ENCODE data around the gene CCR3. TPM values are rescaled to one million over a fixed set of nuclear protein-coding genes. Genes with fewer than 3 reads are reported as not detected.

CCR3 gene
- total RNA-seq, 1 experiment from 2014 or later = 0.29 TPM

DNA sequence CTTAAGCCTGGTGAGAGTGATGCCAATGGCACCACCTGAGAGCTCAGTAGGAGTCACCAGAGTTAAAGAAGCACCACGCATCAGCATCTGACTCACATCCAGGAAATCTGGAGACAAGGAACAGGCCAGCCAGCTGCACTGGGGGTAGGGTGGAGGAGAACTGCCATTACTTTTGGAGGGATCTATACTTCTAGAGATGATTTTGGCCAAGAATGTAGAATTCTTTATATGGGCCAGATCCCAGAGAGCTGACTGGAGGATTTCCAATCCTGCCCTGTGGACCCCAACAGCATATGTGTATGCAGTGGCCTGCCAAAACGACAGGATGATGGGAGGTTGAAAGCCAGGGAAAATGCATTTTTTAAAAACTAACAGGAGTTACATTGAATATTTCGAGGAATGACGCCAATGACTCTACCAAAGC, 29.8 kb downstream of the CCR3 start:
- DNase-seq (ENCODE audit: low spot score) = no peak

DNA sequence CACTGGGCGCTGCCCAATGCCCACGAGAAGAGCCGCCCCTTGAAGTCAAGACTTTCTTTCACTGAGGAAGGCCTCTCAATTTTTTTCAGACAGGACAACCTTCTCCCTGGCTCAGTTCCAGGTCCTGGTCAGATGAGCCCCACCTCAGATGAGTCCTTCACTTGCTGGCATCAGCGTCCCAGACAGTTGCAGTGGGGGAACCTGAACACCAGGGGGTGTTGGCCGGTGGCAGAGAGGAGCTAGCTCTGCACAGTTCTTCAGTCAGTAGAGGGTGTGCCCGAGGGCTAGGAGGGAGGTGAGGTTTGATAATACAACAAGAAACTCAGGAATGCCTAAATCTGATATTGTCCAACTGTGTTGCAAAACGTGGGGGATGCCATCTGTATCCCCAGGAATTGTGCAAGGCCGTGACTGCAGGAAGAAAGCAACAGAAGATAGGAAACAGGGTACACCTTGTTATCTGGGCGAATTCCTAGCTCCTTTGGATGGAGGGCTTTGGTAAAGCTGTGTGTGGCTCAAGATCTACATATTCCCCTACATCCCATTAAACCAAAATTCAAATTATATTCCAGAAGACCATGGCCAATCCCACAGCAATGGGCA, 34.3 kb downstream of the CCR3 start:
- DNase-seq (ENCODE audit: low spot score) = peak; percentile 21

- no peak for DNase-seq (ENCODE audit: low spot score)
Measured at GRCh38 chr3:46277476-46277875, 35.2 kb downstream of the CCR3 start.

DNA sequence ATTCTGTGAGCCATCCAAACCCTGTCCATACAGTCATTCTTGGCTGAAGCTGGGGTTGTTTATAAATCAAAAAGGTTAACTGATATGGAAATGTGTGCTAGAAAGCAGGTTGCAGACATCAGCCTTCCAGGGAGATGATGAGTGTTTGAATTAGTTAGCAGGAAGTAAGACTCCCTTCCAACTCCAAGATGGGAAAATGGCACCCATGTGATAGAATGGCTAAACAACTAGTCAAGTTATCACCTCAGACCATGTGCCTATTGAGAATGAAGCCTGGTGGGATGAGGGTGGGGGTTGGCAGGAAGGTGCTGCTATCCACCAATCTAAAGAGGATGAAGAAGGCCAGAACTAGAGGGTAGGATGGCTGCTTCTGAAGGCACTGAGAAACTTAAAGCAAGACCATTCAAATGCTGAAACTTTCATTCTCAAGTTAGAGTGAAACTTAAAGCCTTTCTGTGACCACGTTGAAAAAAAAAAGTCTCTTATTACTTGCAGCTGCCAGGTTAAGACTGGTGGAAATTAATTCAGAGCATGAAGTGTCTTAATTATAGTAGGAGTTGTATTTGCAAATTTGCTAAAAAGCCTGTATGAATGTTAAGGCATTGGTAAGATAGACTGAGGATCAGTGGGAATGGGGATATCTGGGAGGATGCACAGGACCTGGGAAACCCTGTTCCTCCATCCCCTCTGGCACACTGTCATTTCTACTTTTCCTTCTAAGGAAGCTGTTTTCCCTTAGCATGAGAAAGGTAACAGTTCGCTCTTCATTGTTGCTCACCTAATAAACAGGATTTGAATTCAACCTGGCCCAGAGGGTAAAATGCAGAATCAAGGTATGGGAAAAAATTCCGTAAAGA, 36.8 kb downstream of the CCR3 start:
- DNase-seq (ENCODE audit: low spot score) = no peak

DNA sequence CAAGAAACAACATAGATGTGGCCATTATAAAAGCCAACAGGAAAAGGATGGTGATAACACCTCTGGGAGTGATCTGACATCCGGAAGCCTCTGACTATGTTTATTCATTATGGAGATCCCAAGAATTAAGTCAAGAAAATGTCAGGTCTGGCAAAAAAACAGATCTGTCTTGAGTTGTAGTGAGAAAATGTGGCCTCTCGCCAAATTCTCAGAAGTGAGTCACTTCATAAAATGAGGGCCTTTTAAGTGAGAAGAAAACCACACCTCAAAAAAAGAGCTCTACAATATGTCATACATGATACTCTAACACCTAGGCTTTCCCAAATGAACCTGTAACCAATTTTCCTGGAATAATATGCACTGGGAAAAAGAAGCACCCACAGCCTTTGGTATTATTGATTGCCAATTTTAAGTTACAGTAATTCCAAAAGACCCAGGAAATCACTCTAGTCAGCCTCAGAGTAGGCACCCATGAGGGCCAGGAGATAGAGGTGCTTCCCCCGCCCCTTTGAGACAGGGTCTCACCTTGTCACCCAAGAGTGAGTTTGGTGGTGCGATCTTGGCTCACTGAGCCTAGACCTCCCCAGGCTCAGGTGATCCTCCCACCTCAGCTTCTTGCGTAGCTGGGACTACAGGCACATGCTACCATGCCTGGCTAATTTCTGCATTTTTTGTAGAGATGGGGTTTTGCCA, 38.0 kb downstream of the CCR3 start:
- peak; percentile 25 for DNase-seq (ENCODE audit: low spot score)

DNA sequence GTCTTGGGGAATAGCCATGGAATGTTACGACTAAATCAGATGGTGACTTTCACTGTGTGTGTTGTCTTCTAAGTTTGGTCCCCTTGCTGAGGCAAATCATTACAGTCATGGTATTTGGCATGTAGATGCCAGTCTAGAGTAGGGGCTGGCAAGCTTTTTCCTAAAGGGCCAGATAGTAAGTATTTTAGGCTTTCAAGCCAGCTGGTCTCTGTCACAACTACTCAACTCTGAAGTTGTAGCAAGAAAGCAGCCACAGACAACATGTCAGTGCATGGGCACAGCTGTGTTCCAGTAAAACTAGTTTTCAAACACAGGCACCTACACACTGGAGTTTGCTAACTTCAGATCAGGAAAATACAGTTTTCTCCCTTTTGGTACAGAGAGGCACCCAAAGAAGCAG, 39.3 kb downstream of the CCR3 start:
- DNase-seq (ENCODE audit: low spot score) = no peak

- no peak for DNase-seq (ENCODE audit: low spot score)
Measured at GRCh38 chr3:46282041-46282440, 39.8 kb downstream of the CCR3 start.

GRCh38 chr3:46282696-46283095, 40.4 kb downstream of the CCR3 start:
- DNase-seq (ENCODE audit: low spot score) = no peak

DNA sequence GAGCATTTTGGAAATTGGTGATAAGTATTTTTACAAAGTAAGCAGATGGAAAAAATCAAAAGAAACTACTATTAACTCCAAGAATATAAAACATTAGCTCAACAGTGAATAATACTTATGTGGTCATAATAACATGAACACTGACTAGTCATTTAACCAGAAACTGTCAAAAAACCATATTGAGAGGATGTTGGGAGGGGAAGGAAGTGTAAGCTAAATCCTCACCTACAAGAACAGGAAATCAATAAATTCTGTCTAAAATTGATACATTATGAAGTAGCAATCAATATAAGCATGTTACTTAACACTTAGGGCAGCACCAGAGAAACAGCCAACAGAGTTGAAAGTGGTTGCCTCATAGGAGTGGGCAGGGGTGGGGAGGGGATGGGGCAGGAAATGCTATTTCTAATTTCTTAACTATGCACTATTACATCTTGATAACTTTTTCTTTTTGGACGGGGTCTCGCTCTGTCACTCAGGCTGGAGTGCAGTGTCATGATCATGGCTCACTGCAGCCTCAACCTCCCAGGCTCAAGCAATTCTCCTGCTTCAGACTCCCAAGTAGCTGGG, 41.7 kb downstream of the CCR3 start:
- no peak for DNase-seq (ENCODE audit: low spot score)

DNA sequence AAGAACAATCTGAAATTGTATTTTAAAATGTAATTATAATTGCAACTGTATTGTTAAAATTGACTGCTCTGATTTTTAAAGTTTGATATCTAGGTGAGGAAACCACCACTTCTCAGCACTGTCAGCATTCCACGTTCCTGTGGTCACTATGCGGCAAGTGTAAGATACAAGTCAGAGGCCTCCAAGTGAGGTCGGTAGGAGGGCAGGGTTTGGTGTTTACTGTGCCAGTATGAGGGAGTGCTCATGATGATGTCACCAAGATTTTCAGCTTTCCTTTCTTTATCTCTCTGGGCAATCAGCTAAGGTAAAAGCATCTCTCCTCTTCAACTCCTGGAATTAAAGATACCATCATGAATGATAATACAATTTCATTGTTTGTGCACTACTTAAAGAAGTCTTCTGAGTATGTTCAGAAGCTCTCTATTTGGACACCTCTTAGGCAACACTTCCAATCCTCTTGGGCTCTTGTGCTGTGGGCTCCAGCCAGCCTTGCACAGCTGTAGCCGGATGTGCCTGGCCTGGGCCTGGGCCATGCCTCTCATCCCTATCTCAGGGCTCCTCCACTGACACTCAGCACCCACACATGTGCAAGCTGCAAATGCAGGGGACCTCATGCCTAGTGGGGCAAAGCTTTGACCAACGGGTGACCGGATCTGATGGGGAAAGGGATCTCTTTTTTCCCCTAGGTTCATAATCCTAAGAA, 42.9 kb downstream of the CCR3 start:
- no peak for DNase-seq (ENCODE audit: low spot score)

DNA sequence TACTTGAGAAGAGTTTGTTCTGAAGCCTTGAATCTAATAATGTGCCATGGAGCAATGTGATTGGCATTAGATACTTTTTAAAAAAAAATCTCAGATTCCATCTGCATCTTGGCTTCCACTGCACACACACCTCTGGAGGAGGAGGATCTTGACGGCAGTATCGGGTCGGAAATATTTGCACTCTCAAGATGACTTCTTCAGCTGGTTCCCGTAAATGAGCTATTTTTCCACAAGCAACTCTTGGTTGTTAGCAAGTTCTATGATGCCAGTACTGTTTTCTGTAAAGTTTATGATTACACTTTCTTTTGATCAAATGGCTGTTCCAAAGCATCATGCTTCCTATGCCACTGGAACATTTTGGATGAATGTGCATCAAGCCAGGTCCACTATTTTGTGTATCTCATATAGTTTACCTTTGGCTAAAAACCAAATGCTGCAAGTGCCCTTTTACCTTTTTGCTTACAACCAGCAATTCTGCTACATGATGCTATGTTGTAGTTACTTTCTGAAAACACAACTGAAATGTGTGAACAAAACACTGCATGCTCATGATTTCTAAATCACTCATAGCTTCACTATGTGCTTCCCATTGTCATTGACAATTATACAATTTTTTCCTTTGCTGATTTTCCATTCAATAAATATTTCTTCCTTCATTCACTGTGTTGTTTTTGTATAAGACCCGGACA, 43.8 kb downstream of the CCR3 start:
- DNase-seq (ENCODE audit: low spot score) = no peak

DNA sequence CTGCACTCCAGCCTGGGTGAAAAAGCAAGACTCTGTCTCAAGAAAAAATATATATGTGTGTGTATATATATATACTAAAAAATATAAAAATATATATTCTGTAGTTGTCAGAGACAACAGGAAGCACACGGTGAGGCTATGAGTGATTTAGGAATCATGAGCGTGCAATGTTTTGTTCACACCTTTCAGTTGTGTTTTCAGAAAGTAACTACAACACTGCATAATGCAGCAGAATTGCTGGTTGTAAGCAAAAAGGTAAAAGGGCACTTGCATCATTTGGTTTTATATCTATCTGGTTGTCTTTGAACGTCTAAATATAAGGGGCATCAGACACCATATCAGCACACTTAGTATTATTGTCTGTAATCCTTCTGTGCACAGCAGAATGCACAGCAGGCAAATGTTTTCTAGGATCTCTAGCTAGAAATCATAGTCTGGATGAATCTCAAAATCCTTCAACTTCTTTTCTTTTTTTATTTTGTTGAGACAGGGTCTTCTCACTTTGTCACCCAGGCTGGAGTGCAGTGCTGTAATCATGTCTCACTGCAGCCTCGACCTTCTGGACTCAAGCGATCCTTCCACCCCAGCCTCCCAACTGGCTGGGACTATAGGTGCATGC, 44.8 kb downstream of the CCR3 start:
- DNase-seq (ENCODE audit: low spot score) = no peak

DNA sequence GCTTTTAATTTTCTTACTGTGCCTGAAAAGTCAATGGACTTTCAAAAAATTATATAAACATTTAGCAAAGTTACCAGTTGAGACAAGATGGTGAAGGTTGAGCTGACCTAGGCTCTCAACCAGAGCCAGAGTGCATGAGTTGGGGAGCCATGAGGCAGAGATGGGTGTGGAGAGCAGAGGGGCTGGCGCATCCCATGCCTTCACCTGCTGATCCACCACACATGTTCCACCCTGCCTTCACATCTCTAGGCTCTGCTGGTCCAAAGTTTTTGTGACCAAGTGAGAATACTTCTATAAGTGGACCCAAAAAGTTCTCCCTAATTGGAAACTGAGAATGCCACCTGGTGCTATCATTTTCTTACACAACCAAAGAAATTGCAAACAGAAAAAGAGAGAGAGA, 47.3 kb downstream of the CCR3 start:
- DNase-seq (ENCODE audit: low spot score) = no peak

- no peak for DNase-seq (ENCODE audit: low spot score)
Measured at GRCh38 chr3:46289966-46290365, 47.7 kb downstream of the CCR3 start.

DNA sequence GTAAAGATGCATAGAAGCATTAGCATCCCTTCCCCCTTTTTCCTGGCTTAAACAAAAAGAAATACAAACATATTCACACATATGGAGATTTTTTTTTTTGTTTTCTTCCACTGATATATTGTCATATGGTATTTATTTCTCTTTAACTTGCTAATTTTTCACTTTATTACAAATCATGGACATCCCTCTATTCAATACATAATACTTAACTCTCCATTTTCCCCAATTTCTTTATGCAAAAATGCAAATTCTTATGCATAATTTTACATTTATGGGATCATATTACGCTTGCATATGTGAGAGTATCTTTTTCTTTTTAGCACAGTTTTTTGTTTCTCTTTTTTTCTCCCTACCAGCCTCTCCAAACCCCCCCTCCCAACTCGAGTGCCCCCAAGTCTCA, 48.8 kb downstream of the CCR3 start:
- DNase-seq (ENCODE audit: low spot score) = no peak

DNA sequence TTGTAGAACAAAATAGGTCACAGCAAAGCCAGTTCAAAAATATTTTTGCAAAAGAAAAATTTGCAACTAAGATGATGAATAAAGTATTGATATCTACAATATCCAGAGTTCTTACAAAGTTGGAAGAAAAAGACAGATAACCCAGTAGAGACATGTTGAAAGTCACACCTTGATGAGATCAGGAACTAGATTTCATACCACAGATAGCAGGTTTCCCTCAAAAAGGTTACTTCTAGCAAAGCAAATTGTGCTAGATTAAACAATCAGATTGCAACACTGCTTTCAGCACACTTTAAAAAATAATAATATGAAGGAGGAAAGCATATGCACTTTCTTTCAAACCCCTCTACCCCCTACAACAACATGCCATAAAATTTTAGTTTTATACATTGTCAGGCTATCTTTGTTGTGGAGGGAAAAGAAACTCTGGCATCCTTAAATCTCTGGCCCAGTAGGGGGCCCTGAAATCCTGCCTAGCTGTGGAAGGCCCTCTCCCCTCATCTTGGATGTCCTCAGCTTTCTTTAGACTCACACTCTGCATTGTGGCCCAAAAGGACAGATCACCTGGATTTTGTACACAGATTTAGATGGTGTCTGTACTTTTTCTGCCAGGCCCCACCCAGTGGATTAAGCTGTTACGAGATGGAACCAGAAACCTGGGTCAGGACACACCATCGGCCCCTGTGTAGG, 50.9 kb downstream of the CCR3 start:
- DNase-seq (ENCODE audit: low spot score) = no peak

- DNase-seq (ENCODE audit: low spot score) = no peak
Measured at GRCh38 chr3:46293991-46294833, 52.0 kb downstream of the CCR3 start.

DNA sequence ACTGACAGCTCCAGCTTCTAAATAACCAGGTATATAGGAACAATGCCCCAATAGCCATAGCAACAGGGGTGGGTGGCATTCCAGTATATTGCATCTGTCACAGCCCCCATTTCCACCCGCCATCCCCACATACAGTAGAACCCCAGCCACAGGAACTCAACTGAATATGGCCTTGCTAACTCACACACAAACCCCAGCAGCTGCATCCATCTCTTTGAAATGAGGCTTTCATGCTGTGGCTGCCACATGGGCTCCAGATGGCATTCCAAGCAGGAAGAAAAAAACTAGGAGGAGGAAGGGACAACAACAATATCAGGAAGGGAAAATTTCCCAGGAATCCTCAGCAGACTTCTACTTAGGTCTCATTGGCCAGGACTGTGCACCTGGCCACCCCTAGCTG, 54.6 kb downstream of the CCR3 start:
- no peak for DNase-seq (ENCODE audit: low spot score)

All from H4 (cell line).